Cerebellar nuclear complex (tissue), 1 donor: ENCODE data around the gene LURAP1L.
A peak's percentile ranks its signal among the peaks of the same experiment; 100 is the strongest.

Experiments
- DNase-seq, 2 experiments: peaks; one replicate each; lab custom pipeline; 2025; lab: John Stamatoyannopoulos, UW

The LURAP1L gene

DNA sequence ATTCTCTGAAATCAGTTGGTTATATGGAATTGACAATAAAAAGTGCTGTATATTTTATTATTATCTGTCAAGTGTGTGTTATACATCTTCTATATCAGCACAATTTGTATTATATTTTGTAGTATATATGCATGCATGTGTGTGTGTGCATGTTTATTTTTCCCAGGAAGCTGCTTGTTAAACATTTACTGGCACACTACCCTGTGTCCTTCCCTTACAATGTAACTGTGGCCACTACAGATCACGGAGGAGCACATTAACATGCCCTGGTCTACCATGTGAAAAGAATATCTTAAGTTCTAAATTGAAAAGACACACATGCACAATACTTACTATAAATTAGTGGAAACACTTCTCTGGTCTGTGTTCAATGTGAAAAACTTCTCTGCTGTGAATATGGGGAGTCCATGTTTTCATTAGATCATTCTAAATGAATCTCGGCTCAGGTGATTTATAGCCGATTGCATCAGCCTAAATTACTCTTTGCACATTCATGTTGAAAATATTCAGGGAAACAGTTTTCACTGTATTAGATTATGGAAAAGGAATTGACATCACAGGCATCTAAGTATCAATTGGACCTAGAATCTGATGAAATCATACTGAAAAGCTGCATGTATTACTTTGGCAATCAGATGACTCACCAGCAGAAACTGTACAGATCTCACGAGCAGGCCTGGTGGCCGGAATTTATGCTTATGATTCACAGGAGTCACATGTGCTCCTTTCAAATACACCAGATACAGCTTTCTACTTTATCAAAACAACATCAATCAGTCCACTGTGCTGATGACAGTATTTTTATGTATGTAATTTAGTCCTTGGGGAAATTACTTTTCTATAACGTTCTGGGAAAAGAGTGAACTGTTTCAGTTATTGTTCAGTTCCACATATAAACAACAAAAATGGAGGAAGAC is 39.4 kb downstream of the LURAP1L start:
- peak in 1 of 2 experiments; percentile 54 for DNase-seq

DNA sequence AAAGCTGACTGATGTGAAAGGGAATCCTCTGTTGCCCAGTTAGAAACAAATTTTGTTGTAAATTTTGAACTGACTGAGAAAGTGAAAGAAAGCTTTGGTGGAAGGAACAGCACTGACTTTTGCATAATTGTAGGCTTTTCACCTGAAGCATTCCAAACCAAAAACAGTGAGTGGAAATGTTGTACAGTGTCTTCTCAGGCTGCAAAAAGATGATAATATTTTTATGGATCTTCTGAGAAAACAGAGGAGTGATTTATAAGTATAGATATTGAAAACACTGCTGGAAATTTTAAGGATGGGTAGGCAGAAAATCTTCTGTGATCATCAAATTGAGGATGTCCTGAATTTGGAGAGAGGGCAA is 40.0 kb downstream of the LURAP1L start:
- no peak for DNase-seq

DNA sequence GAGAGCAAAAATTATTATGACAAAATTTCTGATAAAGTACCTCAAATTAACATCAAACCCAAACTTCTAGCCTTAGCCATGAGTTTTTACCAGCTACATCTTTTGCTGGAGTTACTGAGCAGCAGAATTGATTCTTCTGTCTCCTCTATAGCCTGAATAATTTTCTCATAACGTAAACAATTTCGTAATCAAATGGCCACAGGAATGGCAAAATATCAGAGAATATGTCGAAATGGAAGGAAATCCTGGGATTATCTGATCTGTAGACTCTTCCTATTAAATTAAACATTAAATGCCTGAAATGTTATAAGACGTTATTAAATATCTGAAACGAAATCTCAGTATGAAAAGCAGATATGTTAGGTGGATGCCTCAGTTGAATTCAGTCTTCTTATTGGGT is 41.1 kb downstream of the LURAP1L start:
- DNase-seq, result no peak

DNA sequence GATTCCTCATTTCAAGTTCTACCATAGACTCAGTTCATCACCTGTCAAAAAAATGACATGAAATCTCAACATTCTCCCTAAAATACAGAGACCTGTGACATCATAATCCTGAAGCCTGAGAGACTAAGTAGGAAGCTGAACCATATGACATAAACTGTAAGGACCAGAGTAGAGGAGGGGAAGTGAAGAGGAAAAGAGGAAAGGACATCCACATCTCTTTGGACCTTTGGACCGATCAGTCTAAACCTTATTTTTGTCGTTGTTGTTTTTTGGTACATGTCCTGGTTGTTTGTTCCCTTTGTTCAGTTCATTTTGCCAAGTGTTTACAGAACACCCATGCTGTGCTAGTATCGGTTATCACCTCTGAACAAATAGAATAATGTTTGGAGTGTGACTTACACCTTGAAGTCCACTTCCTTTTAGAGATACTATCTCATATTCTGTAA is 41.9 kb downstream of the LURAP1L start:
- DNase-seq, result no peak

DNA sequence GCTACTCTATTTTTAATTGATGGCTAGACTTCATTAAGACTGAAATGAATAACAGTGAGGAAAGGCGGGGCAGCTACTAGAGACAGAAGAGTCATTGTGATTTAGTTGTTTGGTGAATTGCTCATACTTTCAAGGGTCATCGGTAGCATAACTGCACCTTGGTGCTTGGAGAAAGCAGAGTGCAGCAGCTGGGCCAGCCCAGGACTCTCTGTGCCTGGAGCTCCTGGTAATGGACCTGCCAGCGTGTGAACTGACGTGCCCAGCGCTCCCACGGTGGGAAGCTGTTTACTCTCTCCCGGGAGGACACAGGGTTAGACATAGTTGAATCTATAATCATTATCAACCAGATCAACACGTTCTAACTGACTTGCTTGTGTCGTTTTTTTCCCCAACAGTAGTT is 42.9 kb downstream of the LURAP1L start:
- DNase-seq, result no peak

DNA sequence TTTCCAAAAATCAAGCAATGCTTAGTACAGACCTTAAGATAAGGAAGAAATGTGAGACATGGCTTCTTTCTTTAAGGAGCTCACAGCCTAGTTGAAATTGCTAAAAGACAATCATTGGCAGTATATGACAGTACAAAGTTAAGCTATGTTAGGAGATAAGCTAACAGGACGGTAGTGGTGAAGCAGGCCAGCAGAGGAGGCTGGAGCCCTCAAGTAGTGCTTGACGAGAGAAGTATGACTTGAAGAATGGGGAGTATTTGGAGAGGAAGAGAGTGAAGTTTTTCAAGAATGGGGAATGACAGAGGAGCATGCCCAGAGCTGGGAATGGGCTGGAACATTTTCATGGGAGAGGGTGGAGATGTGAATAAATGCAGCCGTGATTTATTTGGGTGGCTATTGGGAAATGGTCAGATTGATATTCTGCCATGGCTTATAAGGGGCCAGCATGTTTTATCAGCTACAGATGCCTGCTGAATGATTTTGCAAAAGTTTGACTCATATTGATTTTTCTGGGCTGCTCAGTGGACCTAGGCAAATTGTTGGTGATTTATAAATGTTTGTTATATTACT is 43.7 kb downstream of the LURAP1L start:
- DNase-seq, result no peak

DNA sequence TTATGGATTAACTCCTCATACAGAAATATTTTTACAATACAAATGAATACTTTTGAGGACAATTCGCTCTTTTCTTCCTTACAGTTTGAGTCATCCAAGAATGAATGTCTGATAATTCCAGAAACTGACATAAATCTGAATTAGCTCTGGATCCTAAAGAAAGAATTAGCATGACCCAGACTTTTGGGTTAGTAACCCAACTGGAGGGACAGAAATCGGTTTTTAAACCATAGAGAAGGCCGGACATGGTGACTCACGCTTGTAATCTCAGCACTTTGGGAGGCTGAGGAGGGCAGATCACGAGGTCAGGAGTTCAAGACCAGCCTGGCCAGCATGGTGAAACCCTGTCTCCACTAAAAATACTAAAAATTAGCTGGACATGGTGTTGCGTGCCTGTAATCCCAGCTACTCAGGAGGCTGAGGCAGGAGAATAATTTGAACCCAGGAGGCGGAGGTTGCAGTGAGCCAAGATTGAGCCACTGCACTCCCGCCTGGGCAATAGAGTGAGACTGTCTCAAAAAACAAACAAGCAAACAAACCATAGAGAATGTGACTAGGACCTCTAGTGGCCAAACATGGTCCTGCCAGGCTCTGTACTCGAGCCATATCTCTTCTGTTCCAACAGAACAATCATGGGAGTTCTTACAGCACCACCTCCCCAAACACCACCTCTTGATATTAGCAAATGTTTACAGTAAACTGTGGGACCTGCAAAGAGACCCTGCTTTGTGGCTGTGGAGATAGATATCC is 44.8 kb downstream of the LURAP1L start:
- DNase-seq, result no peak

DNA sequence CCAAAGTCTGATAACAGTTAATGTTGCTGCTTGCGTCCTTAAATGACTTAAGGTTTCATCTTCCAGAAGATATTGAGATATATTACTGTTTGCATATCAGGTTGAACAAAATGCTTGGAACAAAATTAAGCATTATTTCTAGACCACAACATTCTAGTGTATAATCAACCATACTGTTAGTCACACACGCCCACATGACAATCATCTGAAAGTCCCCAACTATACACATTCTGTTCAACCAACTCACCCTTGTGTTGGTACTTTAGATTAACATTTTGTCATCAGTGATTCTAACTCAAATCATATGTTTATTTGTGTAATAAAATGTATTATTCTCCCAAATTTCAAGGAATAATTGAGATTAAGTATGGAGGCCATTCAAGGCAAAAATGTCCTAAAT is 47.3 kb downstream of the LURAP1L start:
- no peak for DNase-seq

DNA sequence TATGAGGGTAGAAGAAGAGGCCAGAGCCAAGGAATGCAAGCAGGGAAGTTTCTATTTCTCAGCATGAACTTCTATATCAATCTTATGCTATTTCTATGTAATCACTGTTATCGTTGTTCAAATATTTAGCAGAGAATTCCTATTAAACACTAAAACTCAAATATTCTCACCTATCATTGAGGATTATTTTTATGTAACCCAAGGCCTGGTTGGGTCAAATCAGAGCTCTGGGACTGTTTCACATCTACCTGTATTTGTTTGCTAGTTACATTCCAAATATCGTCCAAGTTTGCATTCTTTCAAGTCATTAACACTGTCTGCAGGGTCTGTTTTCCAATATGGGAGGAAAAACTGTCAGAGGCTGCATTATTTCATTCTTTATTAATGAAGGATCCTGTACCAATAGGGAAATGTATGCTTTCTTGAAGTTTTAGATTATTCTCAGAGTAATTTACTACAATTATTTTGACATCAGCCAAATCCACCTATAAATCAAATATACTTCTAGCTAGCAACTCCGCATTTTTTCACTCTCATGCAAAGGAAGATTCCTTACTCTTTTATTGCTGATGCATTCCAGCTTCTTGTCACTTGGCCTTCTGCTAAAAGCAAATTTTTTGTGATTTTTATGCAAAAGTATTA is 52.2 kb downstream of the LURAP1L start:
- DNase-seq, result no peak

DNA sequence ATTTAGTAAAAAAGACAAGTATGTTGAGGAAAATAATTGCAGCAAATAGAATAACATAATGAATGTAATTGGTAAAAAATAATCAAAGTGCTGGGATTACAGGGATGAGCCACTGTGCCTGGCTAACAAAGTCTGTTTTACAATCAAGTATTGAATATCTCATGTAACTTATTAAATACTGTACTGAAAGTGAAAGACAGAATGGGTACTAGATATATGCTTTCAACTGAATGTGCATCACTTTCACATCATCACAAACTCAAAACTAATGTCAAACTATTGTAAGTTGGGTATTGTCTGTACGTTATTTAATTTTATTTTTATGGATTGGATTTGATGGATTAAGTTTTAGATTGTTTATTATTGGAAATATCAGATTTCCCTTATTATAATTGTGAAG is 58.9 kb downstream of the LURAP1L start:
- DNase-seq, result no peak

DNA sequence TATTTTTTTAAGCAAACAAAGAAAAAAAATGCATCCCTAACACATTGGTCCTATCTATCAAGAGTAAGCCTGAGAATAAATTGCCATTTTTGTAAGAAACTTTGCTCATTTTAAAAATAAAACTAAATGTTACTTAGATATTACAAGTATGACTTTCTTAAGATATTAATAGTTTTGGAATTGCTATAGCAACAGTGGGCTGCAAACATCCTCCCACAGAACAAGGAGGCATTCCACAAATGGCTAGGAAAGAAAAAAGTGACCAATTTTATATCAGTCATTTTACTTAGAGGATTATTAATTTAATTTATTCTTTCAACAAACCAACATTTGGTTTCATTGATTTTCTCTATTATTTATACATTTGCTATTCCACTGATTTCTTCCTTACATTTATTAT is 63.7 kb downstream of the LURAP1L start:
- no peak for DNase-seq

DNA sequence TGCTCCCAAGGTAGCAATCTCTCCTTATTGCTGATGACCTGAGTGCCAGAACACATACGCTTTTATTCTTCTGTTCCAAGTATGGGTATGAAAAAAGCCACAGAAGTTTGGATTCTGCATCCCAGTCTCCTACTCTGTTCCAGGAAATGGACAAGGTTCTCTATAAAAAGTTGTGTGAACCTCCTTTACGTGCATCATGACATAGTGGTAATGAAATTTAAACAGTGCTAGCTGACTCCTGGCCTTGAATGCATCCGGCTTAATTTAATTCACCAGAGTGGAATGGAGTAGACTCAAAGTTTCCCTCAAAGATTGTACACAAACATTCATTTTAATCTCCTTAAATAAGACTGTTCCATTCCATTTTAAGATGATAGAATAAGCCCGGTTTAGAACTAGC is 68.9 kb downstream of the LURAP1L start:
- DNase-seq, result no peak

DNA sequence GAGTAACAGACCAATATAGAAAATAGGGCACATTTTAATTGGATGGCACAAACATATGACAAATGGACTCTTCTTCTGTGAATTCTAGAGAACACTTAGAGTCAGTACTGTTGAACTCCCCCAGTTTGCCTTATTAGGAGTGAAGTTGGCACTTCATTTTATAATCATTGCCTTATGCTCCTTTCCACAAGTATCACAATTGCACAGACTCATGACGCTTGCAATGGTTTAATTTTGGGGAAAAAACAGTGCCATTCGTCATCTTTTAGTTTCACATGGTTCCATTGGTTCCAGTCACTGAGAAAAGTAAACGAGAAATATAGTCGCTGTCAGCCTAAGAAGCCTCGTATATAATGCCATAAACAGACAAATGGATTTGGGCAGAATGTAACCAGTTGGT is 71.2 kb downstream of the LURAP1L start:
- DNase-seq, result no peak

DNA sequence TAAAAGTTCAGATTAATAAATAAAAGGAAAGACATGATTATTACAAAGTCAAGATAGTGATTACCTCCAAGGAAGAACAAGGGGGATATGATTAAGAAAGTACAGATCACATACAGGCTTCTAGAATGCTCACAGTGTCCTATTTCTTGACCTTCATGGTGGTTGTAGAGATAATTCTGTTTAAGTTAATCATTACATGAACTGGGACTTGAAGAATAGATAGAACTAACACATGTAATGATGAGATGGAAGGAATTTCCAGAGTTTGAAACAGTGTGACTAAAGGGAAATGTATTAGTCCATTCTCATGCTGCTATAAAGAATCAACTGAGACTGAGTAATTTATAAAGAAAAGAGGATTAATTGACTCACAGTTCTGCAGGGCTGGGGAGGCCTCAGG is 72.7 kb downstream of the LURAP1L start:
- no peak for DNase-seq

DNA sequence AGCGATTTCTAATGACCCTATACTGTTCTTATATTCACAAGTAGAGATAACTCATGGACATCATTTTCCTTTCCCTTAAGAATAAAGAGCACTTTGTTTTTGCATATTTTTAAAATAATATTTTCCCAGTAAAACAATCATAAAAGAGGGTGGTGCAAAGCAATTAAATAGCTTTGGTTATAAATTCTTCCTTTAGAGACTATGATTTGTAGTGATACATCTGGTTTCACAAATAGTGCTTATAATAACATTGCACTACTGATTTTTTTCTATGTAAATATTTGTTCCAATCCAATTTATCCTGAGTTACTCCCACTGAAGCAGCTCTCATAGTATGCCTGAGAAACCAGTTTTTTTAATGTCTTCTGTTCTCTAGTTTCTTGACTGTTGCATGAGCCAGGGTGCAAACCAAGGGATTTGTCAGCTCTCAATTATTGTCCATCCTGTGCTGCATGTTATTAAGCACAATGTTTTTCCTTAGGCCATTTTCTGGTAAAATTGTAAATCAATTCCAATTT is 74.7 kb downstream of the LURAP1L start:
- no peak for DNase-seq

DNA sequence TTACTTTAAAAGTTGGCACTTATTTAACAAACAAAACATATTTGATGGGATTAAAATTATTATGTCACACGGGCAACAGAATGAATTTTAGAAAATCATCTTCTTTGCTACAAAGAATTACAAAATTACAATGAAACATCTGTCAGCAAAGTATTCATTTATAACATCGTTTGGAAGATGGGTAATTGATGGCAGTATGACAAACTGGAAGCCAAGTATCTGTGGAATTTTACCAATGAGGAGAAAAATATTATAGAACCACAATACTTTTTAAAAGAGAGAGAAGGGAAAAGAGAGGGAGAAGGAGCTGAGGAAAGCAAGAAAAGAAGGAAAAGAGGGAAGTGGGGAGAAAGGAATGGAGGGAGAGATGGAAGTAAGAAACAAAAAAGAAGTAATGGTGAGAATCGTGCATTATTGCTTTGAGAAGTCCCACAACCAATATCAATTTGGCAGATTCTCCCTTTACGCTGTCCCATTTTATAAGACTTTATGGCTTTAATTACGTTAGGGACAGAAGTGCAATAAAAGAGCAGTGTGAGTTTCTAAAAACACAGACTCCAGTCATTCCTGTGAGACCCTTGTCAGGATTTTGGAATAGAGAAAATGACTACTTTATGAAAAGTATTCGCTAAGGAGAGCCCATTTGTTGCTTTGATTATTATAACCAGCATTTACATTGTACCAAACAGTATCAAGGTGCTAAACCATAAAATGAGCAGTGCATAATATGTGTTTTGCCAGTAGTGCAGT is 76.7 kb downstream of the LURAP1L start:
- no peak for DNase-seq

DNA sequence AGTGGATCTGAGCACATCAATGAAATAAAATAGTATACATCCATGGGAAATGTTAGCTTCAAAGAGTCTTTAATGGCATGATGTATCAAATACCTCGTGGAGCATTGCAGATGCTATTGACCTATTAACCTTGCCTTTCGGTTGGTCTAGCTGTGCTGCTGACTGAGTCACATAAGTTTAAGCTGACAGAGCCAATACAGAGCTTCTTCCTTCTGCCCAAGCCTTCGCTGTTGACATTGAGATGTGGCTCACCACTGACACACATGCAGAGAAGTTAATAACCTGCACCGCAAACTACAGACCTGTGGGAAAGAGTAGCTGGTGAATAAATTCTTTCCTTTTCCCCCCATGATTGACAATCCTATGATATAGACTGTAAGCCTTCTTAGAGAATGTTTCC is 78.2 kb downstream of the LURAP1L start:
- DNase-seq, result no peak

DNA sequence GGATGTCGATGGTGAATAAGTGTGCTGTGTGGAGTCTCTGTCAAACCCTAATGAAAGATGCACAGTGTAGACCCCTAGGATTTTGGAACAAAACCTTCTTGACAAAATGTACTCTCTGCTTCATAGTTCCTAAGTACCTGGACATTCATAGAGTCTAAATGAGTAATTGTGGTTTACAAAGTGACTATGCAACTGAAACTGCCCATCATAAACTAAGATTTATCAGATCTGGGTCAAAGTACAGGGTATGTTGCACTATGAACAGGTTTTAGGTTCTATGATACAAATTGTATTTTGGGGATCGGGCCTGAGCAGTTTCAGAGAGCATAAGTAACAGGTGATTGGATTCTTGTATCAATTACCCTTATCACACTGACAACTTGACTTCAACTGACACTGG is 79.4 kb downstream of the LURAP1L start:
- DNase-seq, result no peak

DNA sequence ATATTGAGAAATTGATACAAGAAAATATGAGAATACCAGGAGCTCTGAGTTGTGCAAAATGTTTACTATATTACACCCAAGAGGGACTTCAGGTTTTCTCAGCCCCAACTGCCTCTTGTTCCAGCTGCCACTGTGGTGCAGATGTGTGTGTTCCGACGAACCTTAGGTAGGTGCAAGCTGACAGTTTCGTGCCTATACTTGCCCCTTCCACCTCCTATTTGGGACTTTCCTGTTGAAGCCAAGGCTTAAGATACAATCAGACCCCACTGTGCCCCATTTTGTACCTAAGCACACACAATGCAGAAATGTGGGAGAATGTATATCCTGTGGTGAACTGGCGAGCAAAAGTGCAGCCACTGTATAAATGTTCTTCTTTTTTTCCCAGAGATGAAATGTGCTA is 80.2 kb downstream of the LURAP1L start:
- DNase-seq, result no peak

DNA sequence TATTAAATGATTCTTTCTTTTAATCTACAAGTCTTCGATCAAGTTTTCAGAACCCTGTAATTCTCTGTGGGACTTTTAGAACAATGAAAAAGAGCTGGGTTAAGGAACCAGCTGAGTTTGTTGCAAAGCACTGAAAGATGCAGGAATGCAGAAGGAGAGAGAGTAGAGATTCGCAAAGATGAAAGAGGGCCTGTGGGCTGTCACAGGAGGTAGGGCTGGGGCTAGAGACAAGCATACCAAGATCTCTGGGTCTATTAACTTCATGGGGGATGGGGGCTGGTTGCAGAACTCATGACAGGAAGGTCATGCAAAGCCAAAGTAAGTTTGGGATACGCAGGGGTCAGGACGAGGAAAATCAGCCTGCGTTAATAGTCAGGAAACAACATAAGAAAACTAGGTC is 81.8 kb downstream of the LURAP1L start:
- DNase-seq, result no peak

DNA sequence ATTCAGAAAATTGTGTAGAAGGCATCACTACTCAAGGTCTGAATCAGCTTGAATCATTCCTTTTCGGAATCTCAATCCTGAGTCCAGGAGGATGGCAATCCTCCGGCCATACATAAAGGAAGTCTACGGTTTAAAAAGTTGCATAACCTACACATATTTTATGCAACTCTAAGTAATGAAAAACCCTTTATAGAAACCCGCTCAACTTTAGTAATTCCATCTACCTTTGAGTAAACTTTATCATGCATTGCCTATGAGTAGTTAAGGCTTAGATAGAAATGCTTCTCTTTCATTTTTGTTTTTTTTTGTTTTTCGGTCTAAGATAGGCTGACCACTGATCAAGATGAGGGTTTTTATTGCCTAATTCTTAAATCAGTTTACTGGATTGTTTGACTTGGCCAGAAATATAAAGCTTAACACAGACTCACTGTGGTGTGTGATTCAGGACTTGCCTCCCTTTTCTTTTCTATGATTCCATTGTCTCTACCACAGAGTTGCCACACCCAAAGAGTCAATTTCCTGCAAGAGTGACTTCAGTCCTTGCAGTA is 85.0 kb downstream of the LURAP1L start:
- no peak for DNase-seq
